Esophagus muscularis mucosa (tissue), 4 donors: ENCODE measurements around the gene SKIDA1. TPM values are rescaled to one million over a fixed set of nuclear protein-coding genes. Genes with fewer than 3 reads are reported as not detected.

ENCODE experiments used
- DNase-seq: peaks from one replicate; pipeline ENCODE4 v3.0.0-alpha.2; 2017; ENCODE audit errors: extremely low spot score
- H3K27ac ChIP-seq, 4 donors: fragments of 200-600 bp; sonication (generic); replicated peaks in 1 of 4; 1 replicate in 3 of 4; 2 replicates in 1 of 4; pipeline ENCODE4 v1.5.1; 2016 to 2019; ENCODE audit warnings: mild to moderate bottlenecking in 1 of 4
- H3K27me3 ChIP-seq, 4 donors: fragments of 200-600 bp; sonication (generic); one replicate each; pipeline versions ENCODE4 v1.5.1 to v1.6.0; 2016 to 2019
- H3K36me3 ChIP-seq, 4 donors: fragments of 200-600 bp; sonication (generic); one replicate each; pipeline ENCODE4 v1.5.1; 2016 to 2019
- H3K4me1 ChIP-seq, 4 donors: fragments of 200-600 bp; sonication (generic); one replicate each; pipeline ENCODE4 v1.5.1; 2016 to 2019
- H3K4me3 ChIP-seq, 4 donors: fragments of 200-600 bp; sonication (generic); 1 replicate in 2 of 4; 2 replicates in 2 of 4; pipeline ENCODE4 v1.5.1; 2016 to 2019; ENCODE audit warnings: mild to moderate bottlenecking in 4 of 4, moderate library complexity in 1 of 4
- H3K9me3 ChIP-seq, 4 donors: fragments of 200-600 bp; sonication (generic); 1 replicate in 3 of 4; 2 replicates in 1 of 4; pipeline ENCODE4 v1.5.1; 2016 to 2019
- CTCF ChIP-seq, 3 experiments: fragments of 200-600 bp in 2 of 3; fragments of 450-650 bp in 1 of 3; sonication (generic) in 2 of 3; IDR thresholded peaks; one replicate each; pipeline ENCODE4 v1.5.1; 2017 to 2019; ENCODE audit warnings: antibody characterized with exemption in 3 of 3, mild to moderate bottlenecking in 2 of 3, moderate library complexity in 1 of 3
- EP300 ChIP-seq: sonication (generic); formaldehyde crosslinking; IDR thresholded peaks from one replicate; pipeline ENCODE4 v1.6.1; 2017; ENCODE audit warnings: antibody characterized with exemption
- POLR2A ChIP-seq: fragments of 450-650 bp; IDR thresholded peaks from one replicate; pipeline ENCODE4 v1.6.1; 2017; ENCODE audit warnings: antibody characterized with exemption, moderate library complexity, mild to moderate bottlenecking, low read depth
- POLR2AphosphoS5 ChIP-seq, 2 donors: sonication (generic); formaldehyde crosslinking; IDR thresholded peaks; one replicate each; pipeline ENCODE4 v1.6.1; 2017; ENCODE audit warnings: antibody characterized with exemption in 2 of 2
- WGBS: methylation state at CpG from one replicate; pipeline ENCODE4 v1.1.5; 2018; 5-methylcytosine and 5-hydroxymethylcytosine counted together
- intact Hi-C: fragments of 100-400 bp; cut with DNase I; formaldehyde crosslinking; loops from one replicate; pipeline ENCODE4 v1.15.1; 2023
- total RNA-seq, 4 donors: library from RNA; depleted of rRNA; stranded (reverse); fragments of >200 nt; gene quantifications; one replicate each; pipeline versions ENCODE4 v1.1.0 to v1.2.1, GENCODE V29; 2016

SKIDA1 gene
- total RNA-seq, 4 donors from 2014 or later = 0.50 to 2.9 (median 1.2) TPM

- intact Hi-C loops = no loop called here
- DNase-seq = no peak
Measured at GRCh38 chr10:21524526-21525366, 736 bp downstream of the SKIDA1 start.

GRCh38 chr10:21524131-21524525, 1.4 kb downstream of the SKIDA1 start:
- no peak for DNase-seq
- no peaks in the 10 kb centered on the region for H3K27me3 ChIP-seq
- peak overlapping the region; percentile 97 to 99 (median 99) for H3K27ac ChIP-seq
- intact Hi-C loops = no loop called here
- no peak for TF ChIP-seq EP300
- TF ChIP-seq CTCF (IDR thresholded peaks at IDR 0.05) = no peak
- no peak for TF ChIP-seq POLR2AphosphoS5 (IDR thresholded peaks at IDR 0.05)
- TF ChIP-seq POLR2A = no peak
- peaks cover 0 to 67% (median 53%) of the 10 kb centered on the region in 4 donors for H3K4me1 ChIP-seq
- H3K4me3 ChIP-seq = peak overlapping the region; percentile 73 to 83 (median 79)
- no peaks in the 10 kb centered on the region for H3K36me3 ChIP-seq
- 28% methylated on average over 7 of the region's 7 CpGs for WGBS
- H3K9me3 ChIP-seq = no peaks in the 10 kb centered on the region

More at GRCh38 chr10:21524526-21525366, 736 bp downstream of the SKIDA1 start:
- H3K4me3 ChIP-seq = peak overlapping the region; percentile 73 to 83 (median 79)
- no peaks in the 10 kb centered on the region for H3K36me3 ChIP-seq
- peaks cover 0 to 61% (median 48%) of the 10 kb centered on the region in 4 donors for H3K4me1 ChIP-seq
- TF ChIP-seq POLR2AphosphoS5 (IDR thresholded peaks at IDR 0.05) = no peak
- no peak for TF ChIP-seq EP300
- TF ChIP-seq POLR2A = no peak
- no peak for TF ChIP-seq CTCF (IDR thresholded peaks at IDR 0.05)
- H3K27ac ChIP-seq = peak overlapping the region; percentile 97 to 99 (median 99)
- H3K27me3 ChIP-seq = no peaks in the 10 kb centered on the region
- H3K9me3 ChIP-seq = no peaks in the 10 kb centered on the region
- WGBS = 7% methylated on average over 23 of the region's 23 CpGs

- Histone ChIP-seq H3K27me3 (no peaks in the 10 kb centered on the region), H3K4me1 (peaks cover 0 to 72% (median 55%) of the 10 kb centered on the region in 4 donors), H3K4me3 (peak overlapping the region in 1 of 4 donors; percentile 79), H3K9me3 (no peaks in the 10 kb centered on the region), H3K27ac (peak overlapping the region; percentile 97 to 99 (median 99)), H3K36me3 (no peaks in the 10 kb centered on the region)
- no peak for TF ChIP-seq POLR2A
- TF ChIP-seq CTCF (IDR thresholded peaks at IDR 0.05) = no peak
- TF ChIP-seq POLR2AphosphoS5 (IDR thresholded peaks at IDR 0.05) = no peak
- no peak for TF ChIP-seq EP300
- intact Hi-C loops = no loop called here
- WGBS = 43% methylated on average over 3 of the region's 3 CpGs
- DNase-seq = peak; percentile 77
Measured at GRCh38 chr10:21523557-21524008, 1.9 kb downstream of the SKIDA1 start.

GRCh38 chr10:21522631-21523406, 2.7 kb downstream of the SKIDA1 start:
- WGBS = 62% methylated on average over 1 of the region's 1 CpG
- Histone ChIP-seq H3K9me3 (no peaks in the 10 kb centered on the region), H3K36me3 (no peaks in the 10 kb centered on the region), H3K4me1 (peaks cover 2 to 73% (median 59%) of the 10 kb centered on the region in 4 donors), H3K4me3 (no peak overlapping the region), H3K27me3 (no peaks in the 10 kb centered on the region), H3K27ac (peak overlapping the region; percentile 36 to 99 (median 99))
- intact Hi-C loops = no loop called here
- TF ChIP-seq POLR2A (no peak), POLR2AphosphoS5 (IDR thresholded peaks at IDR 0.05) (no peak), CTCF (IDR thresholded peaks at IDR 0.05) (no peak), EP300 (no peak)
- no peak for DNase-seq
